Esophagus squamous epithelium (tissue), 4 donors: ENCODE data around the gene MTR.

Experiments
- POLR2A ChIP-seq, 4 donors: fragments of 450-650 bp; IDR thresholded peaks; one replicate each; pipeline ENCODE4 v1.6.1; 2017; ENCODE audit warnings: antibody characterized with exemption in 4 of 4, mild to moderate bottlenecking in 4 of 4, moderate library complexity in 3 of 4
- TF ChIP-seq, protein P1 (sequence below), 6 experiments: fragments of 450-650 bp in 4 of 6; fragments of 200-600 bp in 2 of 6; sonication (generic) in 2 of 6; IDR thresholded peaks; one replicate each; pipeline ENCODE4 v1.5.1; 2016 to 2019; ENCODE audit warnings: antibody characterized with exemption in 6 of 6, mild to moderate bottlenecking in 4 of 6, moderate library complexity in 4 of 6

DNA sequence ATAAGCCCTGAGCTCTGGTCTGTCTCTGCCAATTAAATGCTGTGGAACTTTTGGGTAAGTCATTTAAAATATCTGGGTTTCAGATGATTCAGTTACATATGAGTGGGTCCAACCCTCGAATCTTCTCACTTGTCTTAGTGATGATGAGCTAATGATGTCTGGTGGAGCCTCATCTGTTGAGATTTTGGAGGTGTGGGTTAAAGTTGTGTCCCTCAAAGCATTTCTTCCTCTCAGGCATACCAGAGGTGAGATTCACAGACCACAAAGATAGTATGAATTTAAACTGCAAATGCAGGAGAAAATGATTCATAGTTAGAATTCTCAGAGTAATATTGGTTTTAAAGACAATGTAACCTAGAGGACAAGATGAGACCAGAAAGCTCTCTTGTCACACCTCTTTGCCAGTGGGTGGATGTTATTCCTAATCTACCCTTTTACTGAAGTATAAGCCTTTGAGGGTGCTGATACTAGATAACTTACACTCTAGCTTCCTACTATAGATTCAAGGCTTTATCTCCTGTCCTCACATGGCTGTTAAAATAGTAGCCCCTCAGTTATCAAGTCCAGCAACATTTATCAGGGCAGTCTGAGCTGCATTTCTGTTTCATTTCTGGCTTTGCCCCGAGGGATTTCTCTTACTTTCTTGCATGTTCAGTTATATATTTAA, 118.4 kb downstream of the MTR start:
- TF ChIP-seq POLR2A (IDR thresholded peaks at IDR 0.05): no peak
- TF ChIP-seq, protein P1, sequence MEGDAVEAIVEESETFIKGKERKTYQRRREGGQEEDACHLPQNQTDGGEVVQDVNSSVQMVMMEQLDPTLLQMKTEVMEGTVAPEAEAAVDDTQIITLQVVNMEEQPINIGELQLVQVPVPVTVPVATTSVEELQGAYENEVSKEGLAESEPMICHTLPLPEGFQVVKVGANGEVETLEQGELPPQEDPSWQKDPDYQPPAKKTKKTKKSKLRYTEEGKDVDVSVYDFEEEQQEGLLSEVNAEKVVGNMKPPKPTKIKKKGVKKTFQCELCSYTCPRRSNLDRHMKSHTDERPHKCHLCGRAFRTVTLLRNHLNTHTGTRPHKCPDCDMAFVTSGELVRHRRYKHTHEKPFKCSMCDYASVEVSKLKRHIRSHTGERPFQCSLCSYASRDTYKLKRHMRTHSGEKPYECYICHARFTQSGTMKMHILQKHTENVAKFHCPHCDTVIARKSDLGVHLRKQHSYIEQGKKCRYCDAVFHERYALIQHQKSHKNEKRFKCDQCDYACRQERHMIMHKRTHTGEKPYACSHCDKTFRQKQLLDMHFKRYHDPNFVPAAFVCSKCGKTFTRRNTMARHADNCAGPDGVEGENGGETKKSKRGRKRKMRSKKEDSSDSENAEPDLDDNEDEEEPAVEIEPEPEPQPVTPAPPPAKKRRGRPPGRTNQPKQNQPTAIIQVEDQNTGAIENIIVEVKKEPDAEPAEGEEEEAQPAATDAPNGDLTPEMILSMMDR (IDR thresholded peaks at IDR 0.05): no peak
